Prostate gland (tissue), 2 donors: ENCODE data around the gene ARMC6.

ENCODE experiments used
- POLR2A ChIP-seq: fragments of 450-650 bp; IDR thresholded peaks from one replicate; pipeline ENCODE4 v1.6.1; 2016; ENCODE audit warnings: antibody characterized with exemption, mild to moderate bottlenecking
- POLR2AphosphoS5 ChIP-seq: sonication (generic); formaldehyde crosslinking; IDR thresholded peaks from one replicate; pipeline ENCODE4 v1.6.1; 2017; ENCODE audit warnings: antibody characterized with exemption
- TF ChIP-seq, protein P1 (sequence below), 4 experiments: fragments of 200-600 bp in 2 of 4; fragments of 450-650 bp in 2 of 4; sonication (generic) in 2 of 4; IDR thresholded peaks; 1 replicate in 3 of 4; 2 replicates in 1 of 4; pipeline ENCODE4 v1.5.1; 2016 to 2019; ENCODE audit warnings: antibody characterized with exemption in 4 of 4, mild to moderate bottlenecking in 2 of 4, moderate library complexity in 2 of 4

DNA sequence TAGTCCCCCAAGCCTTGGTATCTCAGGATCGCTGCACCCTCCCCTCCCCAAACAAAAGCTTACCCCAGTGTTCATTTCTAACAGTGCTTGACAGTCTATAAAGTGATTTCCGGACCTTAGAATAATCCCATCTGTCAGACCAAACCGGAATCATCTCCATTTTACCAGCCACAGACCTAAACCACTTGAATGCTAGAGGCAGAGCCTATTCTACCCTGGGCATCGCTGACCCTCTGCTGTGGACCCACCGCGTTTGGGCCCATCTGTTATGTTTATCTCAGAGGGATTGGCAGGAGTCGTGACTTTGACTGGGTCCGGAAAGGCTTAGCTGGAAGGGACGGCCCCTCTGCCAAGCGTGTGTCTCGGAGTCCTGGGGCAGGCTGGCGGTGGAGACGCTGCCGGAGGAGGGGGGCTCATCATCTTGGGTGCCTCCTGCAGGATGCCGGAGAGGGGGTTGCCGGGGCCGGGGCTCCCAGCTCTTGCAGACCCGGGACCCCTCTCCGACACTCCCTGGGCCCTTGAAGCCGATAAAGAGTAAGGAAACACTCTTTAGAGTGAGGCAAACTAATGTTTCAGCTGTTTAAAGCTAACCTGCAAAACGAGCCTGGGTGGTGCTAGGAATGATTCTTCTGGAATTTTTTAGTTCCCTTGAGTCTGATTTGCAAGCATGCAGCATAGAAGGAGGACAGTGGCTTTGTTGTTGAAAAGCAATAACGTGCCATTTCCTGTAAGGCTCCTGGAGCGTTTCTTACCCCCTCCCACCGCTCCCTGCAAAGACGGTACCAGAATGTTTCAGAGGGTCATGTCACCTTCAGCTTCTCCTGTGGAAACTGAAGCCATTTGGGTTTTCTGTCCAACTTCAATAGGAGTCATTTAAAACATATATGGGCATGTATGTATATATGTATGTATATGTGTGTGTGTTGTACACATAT, 31.7 kb downstream of the ARMC6 start:
- TF ChIP-seq POLR2AphosphoS5 (no peak), POLR2A (no peak)
- TF ChIP-seq, protein P1, sequence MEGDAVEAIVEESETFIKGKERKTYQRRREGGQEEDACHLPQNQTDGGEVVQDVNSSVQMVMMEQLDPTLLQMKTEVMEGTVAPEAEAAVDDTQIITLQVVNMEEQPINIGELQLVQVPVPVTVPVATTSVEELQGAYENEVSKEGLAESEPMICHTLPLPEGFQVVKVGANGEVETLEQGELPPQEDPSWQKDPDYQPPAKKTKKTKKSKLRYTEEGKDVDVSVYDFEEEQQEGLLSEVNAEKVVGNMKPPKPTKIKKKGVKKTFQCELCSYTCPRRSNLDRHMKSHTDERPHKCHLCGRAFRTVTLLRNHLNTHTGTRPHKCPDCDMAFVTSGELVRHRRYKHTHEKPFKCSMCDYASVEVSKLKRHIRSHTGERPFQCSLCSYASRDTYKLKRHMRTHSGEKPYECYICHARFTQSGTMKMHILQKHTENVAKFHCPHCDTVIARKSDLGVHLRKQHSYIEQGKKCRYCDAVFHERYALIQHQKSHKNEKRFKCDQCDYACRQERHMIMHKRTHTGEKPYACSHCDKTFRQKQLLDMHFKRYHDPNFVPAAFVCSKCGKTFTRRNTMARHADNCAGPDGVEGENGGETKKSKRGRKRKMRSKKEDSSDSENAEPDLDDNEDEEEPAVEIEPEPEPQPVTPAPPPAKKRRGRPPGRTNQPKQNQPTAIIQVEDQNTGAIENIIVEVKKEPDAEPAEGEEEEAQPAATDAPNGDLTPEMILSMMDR (IDR thresholded peaks at IDR 0.05) = no peak
